Endodermal cell (in vitro differentiated cells): Measurements from ENCODE around the gene ZBTB46. TPM values are rescaled to one million over a fixed set of nuclear protein-coding genes. Genes with fewer than 3 reads are reported as not detected.
A peak's percentile ranks its signal among the peaks of the same experiment; 100 is the strongest.

Experiments
- DNase-seq: peaks from one replicate; pipeline ENCODE4 v3.0.0-alpha.2; 2017
- H3K27ac ChIP-seq: 2 replicates; pipeline ENCODE4 v1.5.1; 2013; ENCODE audit warnings: mild to moderate bottlenecking, low read depth, low read length, moderate library complexity
- H3K27me3 ChIP-seq: 2 replicates; pipeline ENCODE4 v1.6.1; 2013; ENCODE audit warnings: mild to moderate bottlenecking, low read length, moderate library complexity; ENCODE audit not compliant: insufficient read depth, control insufficient read depth, poor library complexity, severe bottlenecking
- H3K36me3 ChIP-seq: 2 replicates; pipeline ENCODE4 v1.7.0; 2013; ENCODE audit warnings: mild to moderate bottlenecking, low read length, moderate library complexity; ENCODE audit not compliant: control insufficient read depth, insufficient read depth
- H3K4me1 ChIP-seq: one replicate; pipeline ENCODE4 v1.7.0; 2013; ENCODE audit warnings: low read length; ENCODE audit not compliant: control insufficient read depth, insufficient read depth
- H3K4me3 ChIP-seq: 2 replicates; pipeline ENCODE4 v1.5.1; 2013; ENCODE audit warnings: mild to moderate bottlenecking, low read length, moderate library complexity
- H3K9ac ChIP-seq: 2 replicates; pipeline ENCODE4 v1.6.1; 2013; ENCODE audit warnings: mild to moderate bottlenecking, low read length, moderate library complexity; ENCODE audit not compliant: poor library complexity, severe bottlenecking; ENCODE audit errors: extremely low read depth
- H3K9me3 ChIP-seq: 2 replicates; pipeline ENCODE4 v1.6.1; 2013; ENCODE audit warnings: mild to moderate bottlenecking, low read length, moderate library complexity; ENCODE audit not compliant: control insufficient read depth
- H3K27ac Mint-ChIP-seq: 2 replicates; pipeline ENCODE4 v1.8.0; 2020; ENCODE audit warnings: mixed read lengths
- H3K27me3 Mint-ChIP-seq: 2 replicates; pipeline ENCODE4 v1.8.0; 2021; ENCODE audit warnings: mild to moderate bottlenecking, mixed read lengths; ENCODE audit not compliant: insufficient read depth
- H3K36me3 Mint-ChIP-seq: 2 replicates; pipeline ENCODE4 v1.8.0; 2020; ENCODE audit warnings: low read depth, mixed read lengths
- H3K4me1 Mint-ChIP-seq: 2 replicates; pipeline ENCODE4 v1.8.0; 2020; ENCODE audit warnings: mixed read lengths
- H3K4me3 Mint-ChIP-seq: 2 replicates; pipeline ENCODE4 v1.8.0; 2020; ENCODE audit warnings: mild to moderate bottlenecking, moderate library complexity, mixed read lengths
- H3K9me3 Mint-ChIP-seq: 2 replicates; pipeline ENCODE4 v1.8.0; 2020; ENCODE audit warnings: mild to moderate bottlenecking, mixed read lengths
- CTCF ChIP-seq: fragments of 200-600 bp; sonication (generic); conservative IDR thresholded peaks from 2 replicates; pipeline ENCODE4 v1.5.0; 2021; ENCODE audit warnings: antibody characterized with exemption, mild to moderate bottlenecking
- WGBS, 2 experiments: methylation state at CpG; one replicate each; pipeline versions ENCODE4 v1.1.5 to v1.1.7; 2013; ENCODE audit warnings: missing lambda C conversion rate in 2 of 2, mixed read lengths in 1 of 2; ENCODE audit not compliant: insufficient coverage in 1 of 2, insufficient read length in 1 of 2; 5-methylcytosine and 5-hydroxymethylcytosine counted together
- total RNA-seq, 2 donors: library from RNA; stranded (reverse); fragmentation: NEBNext Ultra II Directional in 1 of 2; extraction: Animal tissue kit (Norgen Biotek cat#: 25700) in 1 of 2; gene quantifications; 2 replicates in 1 of 2; 3 replicates in 1 of 2; pipeline ENCODE4 v1.2.1, GENCODE V29; 2021

Gene ZBTB46
- total RNA-seq, 2 donors from 2014 or later: 24.9 to 25.9 TPM

DNA sequence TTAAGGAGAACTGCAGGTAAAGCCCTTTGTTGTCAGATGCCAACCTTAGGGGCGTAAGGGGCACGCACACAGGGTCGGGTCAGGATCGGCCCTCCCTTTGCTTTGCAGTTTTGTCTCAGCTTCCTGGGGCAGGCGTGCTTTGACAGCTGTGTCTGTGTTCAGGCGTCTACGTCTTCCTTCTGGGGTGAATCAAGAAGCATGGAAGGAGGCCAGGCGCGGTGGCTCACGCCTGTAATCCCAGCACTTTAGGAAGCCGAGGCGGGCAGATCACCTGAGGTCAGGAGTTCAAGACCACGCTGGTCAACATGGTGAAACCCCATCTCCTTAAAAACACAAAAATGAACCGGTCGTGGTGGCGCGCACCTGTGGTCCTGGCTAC lies 121.9 kb downstream of the ZBTB46 start:
- Mint-ChIP-seq H3K4me1 (peaks cover 9% of the 10 kb centered on the region), H3K27ac (no peak overlapping the region), H3K9me3 (no peaks in the 10 kb centered on the region), H3K36me3 (peaks cover 74% of the 10 kb centered on the region), H3K4me3 (peak overlapping the region; percentile 84), H3K27me3 (no peaks in the 10 kb centered on the region)
- Histone ChIP-seq H3K4me1 (peaks cover 12% of the 10 kb centered on the region), H3K9ac (no peak overlapping the region), H3K4me3 (peak overlapping the region; percentile 90), H3K27ac (no peak overlapping the region), H3K27me3 (no peaks in the 10 kb centered on the region), H3K9me3 (peaks cover 13% of the 10 kb centered on the region), H3K36me3 (peaks cover 67% of the 10 kb centered on the region)
- WGBS, 2 experiments: 97% methylated on average over 16 to 17 of the region's 17 CpGs
- no peak for DNase-seq
- no peak for TF ChIP-seq CTCF

DNA sequence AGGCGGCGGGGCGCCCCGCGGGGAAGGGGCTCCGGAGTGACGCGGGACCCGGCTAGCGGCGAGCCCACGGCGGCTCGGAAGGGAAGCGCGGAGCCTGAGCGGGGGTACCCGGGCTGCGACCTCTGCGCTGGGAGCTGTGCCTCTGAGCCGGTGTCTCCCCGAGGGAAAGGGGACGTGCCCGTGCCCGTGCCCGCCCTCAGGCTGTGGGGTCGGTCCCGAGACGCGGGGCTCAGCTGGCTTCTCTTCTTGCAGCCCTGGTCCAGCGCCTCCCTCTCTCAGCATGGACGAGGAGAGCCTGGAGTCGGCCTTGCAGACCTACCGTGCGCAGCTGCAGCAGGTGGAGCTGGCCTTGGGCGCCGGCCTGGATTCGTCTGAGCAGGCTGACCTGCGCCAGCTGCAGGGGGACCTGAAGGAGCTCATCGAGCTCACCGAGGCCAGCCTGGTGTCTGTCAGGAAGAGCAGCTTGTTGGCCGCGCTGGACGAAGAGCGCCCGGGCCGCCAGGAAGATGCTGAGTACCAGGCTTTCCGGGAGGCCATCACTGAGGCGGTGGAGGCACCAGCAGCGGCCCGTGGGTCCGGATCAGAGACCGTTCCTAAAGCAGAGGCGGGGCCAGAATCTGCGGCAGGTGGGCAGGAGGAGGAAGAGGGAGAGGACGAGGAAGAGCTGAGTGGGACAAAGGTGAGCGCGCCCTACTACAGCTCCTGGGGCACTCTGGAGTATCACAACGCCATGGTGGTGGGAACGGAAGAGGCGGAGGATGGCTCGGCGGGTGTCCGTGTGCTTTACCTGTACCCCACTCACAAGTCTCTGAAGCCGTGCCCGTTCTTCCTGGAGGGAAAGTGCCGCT lies 122.5 kb downstream of the ZBTB46 start:
- 27 to 31% methylated on average over 44 to 67 of the region's 67 CpGs for WGBS, 2 experiments
- no peak for TF ChIP-seq CTCF
- Mint-ChIP-seq H3K4me1 (peaks cover 9% of the 10 kb centered on the region), H3K9me3 (no peaks in the 10 kb centered on the region), H3K36me3 (peaks cover 72% of the 10 kb centered on the region), H3K4me3 (peak overlapping the region; percentile 84), H3K27me3 (no peaks in the 10 kb centered on the region), H3K27ac (peak overlapping the region; percentile 65)
- H3K9ac ChIP-seq: peak overlapping the region; percentile 78
- H3K9me3 ChIP-seq: peaks cover 11% of the 10 kb centered on the region
- H3K36me3 ChIP-seq: peaks cover 61% of the 10 kb centered on the region
- DNase-seq: peak; percentile 62
- peak overlapping the region; percentile 90 for H3K4me3 ChIP-seq
- no peaks in the 10 kb centered on the region for H3K27me3 ChIP-seq
- peaks cover 12% of the 10 kb centered on the region for H3K4me1 ChIP-seq
- H3K27ac ChIP-seq: peak overlapping the region; percentile 36

DNA sequence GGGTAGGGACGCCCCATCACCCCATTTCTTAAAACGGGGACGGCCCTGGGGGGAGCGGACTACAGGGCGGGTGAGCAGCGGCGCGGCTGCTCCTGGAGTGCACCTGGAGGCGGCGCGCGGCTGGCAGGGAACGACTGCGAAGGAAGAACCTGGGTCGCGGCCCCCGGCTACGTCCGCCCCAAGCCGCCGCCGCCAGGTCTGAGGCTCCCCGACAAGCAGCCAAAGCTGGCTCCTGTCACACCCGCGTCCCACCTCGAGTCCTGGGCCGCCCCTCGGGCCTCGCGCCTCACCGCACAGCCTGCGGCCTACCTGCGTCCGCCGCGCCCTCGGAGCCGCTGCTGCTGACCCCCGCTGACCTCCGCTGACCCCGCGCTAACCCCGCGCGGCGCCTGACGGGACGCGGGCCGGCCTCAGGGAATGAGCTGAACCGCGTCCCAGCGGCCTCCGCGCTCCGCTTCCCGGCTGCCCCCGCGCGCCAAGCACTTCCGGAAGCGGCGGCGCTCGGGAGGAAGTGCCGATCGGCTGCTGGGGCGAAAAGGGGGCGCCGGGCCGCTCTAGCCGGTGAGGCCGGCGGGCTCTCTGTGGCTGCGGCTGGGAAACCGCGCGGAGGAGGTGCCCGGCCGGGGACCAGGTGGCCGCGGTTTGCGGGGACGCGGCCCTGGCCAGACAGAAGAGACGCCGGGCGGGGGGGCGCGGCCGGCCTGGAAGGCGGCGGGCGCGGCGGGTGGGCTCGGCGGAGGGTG lies 123.3 kb downstream of the ZBTB46 start, which contains the start of the genes ARFRP1 and ZGPAT:
Gene ARFRP1 (minus strand): TSS at position 419 of the 743 bp plus-strand sequence. CDS start 885 bp downstream, outside the sequence.
Gene ZGPAT (plus strand): TSS at position 482 of the 743 bp plus-strand sequence. CDS start 542 bp downstream, outside the sequence.
- 0 to 1% methylated on average over 25 to 98 of the region's 98 CpGs for WGBS, 2 experiments
- Histone ChIP-seq H3K4me3 (peak within 1 kb of the TSS; percentile 90), H3K9me3 (peaks cover 11% of the 10 kb centered on the region), H3K27ac (peak within 1 kb of the TSS; percentile 60), H3K4me1 (peaks cover 12% of the 10 kb centered on the region), H3K9ac (peak within 1 kb of the TSS; percentile 78), H3K27me3 (no peaks in the 10 kb centered on the region), H3K36me3 (peaks cover 55% of the 10 kb centered on the region)
- H3K27ac Mint-ChIP-seq: peak within 1 kb of the TSS; percentile 70
- no peak for TF ChIP-seq CTCF
- DNase-seq: peak; percentile 95
- H3K27me3 Mint-ChIP-seq: no peaks in the 10 kb centered on the region
- peaks cover 64% of the 10 kb centered on the region for H3K36me3 Mint-ChIP-seq
- H3K9me3 Mint-ChIP-seq: no peaks in the 10 kb centered on the region
- peak within 1 kb of the TSS; percentile 84 for H3K4me3 Mint-ChIP-seq
- peaks cover 9% of the 10 kb centered on the region for H3K4me1 Mint-ChIP-seq
